Activated CD4-positive, alpha-beta T cell treated with anti-CD3 and anti-CD28 coated beads for 48 hours (primary cell): ENCODE results near the gene TMEM51.
"Not testable (repeated sequence)": the region's sequence is repeated elsewhere in the genome, so short reads cannot be mapped to it uniquely, and the experiment has no call there.

ENCODE experiments used
- DNase-seq: peaks from one replicate; pipeline ENCODE4 v3.0.0-alpha.2; 2020

TMEM51 gene

DNA sequence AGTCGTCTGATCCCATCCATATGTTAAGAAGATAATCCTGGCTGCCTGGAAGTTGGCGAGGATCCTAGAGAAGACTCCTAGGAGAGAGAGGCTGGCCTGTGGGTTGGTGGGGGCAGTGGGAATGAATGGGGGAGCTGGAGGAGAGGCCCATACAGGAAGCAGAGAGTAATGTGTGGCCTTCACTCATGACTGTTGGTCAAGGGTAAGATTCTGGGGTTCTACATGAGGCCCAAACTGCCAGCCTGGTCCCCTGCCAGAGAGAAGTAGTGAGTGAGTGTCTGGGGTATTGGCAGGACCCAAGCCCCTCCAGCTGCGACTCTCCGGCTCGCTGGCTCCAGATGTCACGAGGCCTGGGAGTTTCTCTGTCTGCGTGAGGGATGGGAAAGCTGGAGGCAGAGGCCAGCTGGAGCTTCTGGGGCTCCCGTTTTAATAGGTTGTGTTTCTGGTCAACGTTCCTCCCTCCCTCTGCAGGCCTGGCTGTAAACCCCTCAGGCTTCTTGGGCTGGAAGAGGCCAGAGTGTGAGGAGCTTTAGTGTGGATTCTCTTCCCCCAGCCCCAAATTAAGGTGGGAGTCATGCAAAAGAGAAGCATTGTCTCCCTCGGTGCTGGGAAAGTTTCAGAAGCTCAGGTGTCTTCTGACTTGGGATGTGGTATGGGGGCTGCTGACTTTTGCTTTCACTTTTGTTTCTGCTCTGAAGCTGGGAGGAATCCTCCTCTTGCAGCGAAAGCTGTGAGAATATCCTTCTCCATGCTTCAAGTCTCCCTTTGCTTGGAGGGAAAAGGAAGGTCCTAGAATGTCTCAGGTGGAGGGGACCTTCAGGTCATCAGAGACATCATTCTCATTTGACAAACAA lies 2.6 kb downstream of the TMEM51 start:
- no peak for DNase-seq

DNA sequence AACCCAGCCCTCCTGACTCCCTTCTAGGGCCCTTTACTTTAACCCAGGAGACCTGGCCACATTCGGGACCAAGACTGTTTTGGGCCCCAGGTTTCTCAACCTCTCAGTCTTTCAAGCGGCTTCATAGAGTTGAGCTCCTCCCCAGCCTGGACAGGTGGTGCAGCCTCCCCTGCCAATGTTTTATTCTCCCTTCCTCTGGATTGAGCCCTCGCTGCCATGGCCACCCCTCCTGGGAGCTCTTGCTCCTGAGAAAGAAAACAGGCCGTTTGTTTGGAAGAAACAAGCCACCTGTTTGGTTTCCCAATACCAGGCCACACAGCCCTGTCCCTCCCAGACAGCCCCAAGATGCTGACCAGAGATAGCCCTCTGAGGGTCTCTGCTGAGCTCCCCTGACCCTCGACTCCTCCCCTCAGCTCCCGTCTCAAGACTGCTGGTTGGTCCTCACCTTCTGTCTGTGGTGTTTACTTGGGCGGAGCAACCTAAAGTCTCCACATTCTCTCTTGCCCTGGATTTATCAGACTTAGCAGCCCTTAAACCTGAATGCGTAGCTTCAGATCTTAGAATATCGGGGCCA lies 3.3 kb downstream of the TMEM51 start:
- no peak for DNase-seq

DNA sequence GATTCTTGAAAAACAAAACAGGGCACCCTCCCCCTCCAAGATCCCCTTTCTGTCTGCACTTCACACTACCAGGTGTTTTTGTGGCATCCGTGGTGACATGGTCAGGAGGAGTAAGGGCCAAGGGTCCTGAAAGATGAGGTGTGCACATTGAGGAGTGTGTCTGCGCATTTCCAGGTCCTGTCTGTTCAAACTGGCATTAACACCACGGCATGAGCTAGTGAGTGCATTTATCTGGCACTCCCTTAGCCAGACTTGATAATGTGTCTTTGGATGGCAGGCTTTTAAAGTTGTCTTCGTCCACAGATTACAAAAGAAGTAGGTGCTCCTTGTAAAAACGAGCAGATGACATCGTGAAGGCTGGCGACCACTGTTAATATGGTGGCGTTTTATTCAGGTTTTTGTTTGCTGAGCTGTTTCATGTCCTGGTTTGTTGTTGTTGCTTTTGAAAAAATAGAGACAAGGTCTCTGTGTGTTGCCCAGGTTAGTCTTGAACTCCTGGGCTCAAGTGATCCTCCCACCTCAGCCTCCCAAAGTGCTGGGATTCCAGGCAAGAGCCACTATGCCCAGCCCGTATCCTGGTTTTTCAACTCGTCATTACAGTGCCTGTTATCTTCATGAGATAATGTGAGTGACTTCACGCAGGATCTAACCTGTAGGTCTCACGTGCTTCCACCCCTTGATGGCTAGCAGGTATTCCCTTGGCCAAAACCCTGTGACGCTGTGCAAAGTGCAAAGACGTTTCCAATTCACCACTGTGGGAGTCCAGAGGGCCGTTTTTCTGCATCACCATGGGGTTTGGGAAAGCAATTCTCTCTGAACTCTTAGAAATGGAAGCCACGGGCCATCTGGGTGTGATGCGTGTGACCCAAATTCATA lies 4.2 kb downstream of the TMEM51 start:
- no peak for DNase-seq

DNA sequence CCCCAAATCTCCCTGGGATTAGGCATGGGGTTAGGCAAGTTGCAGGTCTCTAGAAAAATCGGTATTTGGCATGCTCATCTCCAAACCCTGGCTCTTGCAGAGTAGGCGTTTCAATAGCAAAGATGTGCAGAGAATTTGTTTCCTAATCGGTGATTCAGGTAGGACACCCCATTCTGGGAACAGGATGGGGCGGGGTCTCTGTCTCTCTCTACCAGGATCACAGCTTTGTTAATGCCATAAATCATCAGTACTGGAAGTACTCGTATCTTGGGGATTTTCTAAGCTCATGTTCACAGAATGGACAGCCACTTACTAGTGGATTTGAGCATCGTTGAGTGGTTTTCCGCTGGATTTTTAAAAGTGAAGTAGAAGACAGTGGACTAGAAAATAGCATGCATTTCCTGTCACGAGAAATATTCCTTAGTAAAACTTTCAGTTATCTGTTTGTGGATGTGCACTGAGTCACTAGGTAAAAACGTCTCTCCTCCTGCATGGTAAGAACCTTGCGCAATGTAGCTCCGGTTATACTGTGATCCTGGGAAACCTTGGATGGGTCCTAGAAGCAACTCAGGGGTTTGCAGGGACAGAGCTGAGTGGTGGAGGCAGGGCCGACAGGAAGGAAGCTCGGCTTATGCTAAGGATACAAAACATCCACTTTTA lies 5.1 kb downstream of the TMEM51 start:
- no peak for DNase-seq

DNA sequence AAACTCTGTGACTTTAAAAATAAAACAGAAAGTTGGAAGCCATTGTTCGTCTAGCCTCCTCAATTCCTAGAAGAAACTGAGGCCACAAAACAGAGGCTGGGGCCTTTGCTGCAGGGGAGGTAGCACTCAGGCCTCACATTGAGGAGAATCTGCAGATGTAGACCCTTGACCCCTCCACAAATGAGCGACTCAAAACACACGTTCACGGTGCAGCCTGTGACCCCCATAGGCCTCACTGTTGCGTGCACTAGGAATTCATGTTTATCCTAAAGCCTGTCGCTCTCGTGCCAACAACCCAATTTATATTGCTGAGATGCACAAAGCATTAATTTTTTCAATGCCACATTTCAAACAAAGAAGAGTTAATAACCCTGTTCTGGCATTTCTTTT lies 5.6 kb downstream of the TMEM51 start:
- DNase-seq: no peak

DNA sequence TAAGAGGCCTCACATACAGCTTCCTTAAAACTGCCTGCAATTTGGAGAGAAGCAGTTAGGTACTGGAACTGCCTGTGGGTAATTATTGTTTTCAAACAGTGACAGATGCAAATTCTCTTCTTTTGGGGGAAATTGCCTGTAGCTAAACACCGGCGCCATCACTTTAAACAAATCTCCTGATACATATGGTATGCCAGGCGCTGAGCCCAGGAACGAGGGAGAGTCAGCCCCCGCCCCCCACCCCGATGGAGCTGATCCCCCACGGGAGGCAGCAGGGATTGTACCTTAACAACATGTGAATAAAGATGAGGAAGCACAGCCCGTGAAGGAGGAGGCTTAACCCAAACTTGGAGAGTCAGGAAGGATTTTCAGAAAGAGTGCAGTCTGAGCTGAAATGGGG lies 7.1 kb downstream of the TMEM51 start:
- no peak for DNase-seq

DNA sequence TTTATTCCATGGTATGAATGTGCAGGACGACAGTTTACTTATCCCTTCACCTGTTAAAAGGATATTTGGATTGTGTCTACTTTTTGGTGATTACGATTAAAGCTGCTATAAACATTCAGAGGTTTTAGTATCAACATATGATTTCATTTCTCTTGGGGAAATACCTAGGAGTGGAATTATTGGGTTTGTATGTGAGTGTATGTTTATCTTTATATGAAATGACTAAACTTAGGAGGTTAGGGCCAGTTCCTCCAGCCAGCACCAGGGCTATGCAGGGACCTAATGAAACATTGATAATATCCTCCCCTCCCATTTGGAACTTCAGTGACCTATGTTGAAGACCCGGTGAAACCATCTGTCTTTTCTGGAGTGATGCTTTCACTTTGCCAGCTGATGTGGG lies 13.8 kb downstream of the TMEM51 start:
- no peak for DNase-seq

DNA sequence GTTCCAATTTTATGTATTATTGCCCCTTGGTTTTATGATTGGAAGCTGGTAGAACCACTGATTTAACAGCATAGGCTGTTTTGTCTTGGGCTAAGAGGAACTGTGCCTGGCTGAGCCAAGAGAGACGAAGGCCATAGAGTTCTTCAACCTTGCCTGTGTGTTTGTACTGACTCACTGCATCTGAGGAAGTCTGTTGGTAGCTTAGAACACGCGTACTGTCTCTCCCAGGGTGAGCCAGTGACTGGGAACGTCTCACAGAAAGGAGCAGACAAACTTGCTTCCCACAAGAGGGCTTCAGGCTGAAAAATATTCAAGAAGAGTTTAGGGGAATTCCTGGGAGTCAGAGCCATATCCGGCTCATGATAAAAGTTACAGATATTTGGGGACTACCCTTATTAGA lies 14.9 kb downstream of the TMEM51 start:
- DNase-seq: no peak

DNA sequence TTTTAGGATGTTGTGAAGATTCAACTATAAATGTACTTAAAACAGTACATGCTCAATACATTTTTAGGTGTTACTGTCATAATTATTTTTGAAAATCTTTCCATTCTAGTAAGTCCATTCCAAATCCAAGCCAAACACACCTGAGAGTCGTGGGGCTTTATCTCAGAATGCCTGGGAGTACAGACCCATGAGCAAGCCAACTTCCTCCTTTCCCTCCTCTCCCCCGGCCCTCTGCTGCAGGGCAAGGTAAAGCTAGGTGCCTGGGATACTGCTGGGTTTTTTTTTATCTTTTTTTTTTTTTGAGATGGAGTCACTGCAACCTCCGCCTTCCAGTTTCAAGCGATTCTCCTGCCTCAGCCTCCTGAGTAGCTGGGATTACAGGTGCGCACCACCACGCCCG lies 16.5 kb downstream of the TMEM51 start:
- DNase-seq: no peak

DNA sequence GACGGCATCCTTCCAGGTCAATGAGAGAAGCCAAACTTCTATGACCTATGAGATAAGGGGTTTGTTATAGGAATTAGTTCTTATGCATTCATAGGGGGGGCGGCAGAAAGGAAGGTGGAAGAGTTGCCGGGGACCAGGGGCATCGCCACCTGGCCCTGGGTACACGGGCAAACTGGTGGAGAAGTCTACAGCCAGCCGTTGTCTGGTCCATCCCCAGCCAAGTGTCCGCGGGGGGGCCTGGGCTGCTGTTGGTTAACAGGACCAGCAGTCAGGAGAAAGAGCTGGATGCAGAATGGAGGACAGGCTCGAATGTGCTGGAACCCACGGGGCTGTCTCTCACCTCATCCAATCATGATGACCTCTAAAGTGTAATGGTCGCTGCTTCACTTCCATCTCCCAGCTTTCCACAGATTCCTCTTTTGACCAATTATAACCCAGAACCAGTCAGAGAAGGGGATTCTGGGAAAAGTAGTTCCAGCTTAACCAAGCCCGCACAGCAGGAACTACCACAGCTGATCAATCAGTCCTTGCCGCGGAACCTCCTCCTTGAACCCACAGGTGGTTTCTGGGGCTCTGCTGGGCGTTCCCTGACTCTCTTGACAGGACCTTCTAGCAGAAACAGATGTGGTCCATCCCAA lies 17.8 kb downstream of the TMEM51 start:
- no peak for DNase-seq

DNA sequence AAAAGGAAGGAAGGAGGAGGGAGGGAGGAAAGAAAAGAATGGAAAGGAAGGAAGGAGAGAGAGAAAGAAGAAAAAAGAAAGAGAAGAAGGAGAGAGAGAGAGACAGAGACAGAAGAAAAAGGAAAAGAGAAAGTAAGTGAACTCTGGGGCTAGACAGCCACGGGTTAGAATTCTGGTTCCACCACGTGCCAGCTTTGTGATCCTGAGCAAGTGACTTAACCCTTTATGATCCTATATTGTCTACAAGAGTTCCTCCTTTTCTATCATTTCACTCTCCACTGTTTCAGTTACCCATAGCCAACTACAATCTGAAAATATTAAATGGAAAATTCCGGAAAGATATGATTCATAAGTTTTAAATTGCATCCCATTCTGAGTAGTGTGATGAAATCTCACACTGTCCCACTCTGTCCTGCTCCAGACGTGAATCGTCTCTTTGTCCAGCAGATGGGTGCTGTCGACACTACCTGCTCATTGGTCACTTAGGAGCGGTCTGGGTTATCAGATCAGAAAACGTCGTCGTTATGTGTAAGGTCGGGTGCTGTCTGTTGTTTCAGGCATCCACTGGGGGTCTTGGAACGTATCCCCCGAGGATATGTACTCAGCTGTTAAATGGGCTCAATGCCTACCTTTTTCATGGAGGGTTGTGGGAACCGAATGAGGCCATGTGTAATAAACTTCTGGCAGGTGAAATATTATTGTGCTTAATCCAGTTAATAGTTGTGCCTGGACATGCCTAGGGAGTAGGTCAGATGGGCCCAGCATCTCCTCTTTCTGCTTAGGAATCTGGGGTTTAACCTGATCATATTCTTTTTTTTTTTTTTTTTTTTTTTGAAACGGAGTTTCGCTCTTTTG lies 19.1 kb downstream of the TMEM51 start:
- no peak for DNase-seq

DNA sequence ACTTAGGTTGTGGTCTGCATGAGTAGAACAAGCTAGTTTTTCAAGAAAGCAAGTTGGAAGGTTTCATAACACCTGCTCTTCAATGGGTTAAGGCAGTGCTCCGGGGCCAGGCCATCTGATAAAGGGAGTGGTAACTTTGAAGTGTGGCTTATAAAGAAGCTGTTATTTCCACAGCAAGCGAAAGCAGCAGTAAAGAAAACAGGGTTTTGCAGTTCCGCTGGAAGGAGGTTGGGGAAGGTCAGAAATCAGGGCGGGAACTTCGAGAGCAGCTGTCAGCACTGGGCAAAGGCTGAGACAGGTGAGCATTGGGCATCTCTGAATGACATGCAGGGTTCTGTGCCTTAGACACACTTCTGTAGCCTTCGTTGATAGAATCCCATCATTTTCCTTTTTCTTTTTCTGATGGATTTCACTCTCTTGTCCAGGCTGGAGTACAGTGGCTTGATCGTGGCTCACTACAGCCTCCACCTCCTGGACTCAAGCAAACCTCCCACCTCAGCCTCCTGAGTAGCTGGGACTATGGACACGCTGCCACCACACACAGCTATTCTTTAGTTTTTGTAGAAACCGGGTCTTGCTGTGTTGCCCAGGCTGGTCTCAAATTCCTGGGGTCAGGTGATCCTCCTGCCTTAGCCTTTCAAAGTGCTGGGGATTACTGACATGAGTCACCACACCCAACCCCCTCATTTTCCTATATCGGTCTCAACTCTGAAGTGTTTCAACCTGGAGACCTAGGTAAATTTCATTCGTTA lies 20.5 kb downstream of the TMEM51 start:
- no peak for DNase-seq

DNA sequence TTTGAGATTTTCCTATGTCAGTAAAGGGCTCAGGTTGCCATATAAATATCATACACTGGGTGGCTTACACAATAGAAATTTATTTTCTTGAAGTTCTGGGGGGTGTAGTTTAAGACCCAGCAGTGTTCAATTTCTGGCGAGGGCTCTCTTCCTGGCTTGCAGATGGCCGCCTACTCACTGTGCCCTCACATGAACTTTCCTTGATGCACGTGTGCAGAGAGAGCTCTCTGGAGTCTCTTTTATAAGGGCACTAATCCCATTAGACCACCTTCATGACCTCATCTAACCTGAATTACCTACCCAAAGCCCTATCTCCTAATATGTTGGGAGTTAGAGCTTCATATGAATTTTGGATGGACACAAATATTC lies 21.1 kb downstream of the TMEM51 start:
- no peak for DNase-seq

DNA sequence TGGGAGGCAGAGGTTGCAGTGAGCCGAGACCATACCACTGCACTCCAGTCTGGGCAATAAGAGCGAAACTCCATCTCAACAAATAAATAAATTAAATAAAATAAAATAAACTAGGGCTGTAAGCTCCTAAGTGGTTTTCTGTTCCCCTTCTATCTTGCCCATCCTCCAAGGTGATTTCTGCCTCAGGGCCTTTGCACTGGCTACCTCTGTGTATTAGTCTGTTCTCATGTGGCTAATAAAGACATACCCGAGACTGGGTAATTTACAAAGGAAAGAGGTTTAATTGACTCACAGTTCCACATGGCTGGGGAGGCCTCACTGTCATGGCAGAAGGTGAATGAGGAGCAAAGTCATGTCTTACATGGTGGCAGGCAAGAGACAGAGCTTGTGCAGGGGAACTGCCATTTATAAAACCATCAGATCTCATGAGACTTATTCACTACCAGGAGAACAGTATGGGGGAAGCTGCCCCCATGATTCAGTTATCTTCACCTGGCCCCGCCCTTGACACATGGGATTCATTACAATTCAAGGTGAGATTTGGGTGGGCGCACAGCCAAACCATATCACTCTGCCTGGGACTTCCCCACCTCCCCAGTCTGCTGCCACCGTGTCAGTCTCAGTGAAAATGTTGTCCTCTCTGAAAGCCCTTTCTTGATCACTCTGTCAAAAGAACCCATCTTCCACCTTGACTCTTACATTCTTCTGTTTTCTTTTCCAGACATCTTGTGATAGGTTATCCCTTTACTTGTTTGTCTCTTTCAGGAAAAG lies 22.0 kb downstream of the TMEM51 start:
- not testable (repeated sequence) for DNase-seq

DNA sequence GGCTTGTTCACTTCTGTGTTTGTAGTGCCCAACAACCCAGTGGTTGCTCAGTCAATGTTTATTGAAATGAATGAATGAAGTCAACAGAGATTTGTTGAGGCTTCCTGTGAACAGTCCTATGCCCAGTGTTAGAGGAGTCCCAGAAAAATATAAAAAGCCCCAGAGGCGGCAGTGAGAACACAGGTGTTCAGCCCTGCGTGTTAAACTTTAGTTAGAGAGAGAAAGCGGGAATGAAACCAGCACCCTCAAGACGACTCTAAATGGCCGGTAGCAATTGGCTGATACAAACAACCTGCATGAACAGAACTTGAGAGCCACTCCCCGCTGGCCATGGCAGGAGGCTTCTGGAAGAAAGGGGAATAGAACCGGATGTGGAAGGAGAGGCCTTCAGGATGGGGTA lies 22.6 kb downstream of the TMEM51 start:
- no peak for DNase-seq

DNA sequence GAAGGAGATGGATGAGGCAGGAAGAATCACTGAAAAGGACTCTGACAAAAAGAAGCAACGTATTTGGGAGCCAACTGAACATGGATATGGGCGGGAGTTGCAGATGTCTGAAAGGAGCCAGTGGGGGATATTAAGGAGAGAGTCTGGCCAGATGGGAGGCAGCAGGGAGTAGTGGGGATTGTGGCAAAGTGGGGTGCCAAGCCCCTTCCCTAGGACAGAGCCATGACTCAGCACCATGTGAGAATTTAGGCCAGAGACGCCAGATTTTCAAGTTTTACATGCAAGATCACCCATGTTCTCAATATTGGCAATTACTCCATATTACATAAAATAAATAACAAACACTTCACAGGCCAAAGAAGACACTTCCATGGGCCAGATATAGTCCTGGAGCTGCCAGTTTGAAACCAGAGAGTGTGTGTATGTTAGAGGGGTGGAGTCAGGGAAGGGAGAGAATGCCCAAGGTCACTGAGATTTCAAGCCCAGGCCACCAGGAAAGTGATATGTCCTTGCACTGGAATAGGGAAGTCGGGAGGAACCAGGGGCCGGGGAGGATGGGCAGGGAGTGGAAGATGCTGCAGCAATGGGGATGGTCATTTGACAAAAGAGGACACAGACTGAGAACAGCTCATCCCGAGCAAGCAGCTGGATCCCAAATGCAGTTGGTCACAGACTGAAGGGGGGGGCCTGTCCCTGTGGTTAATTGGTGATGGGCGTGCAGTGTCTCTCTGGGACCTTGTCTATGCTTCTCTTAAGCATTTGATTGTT lies 23.5 kb downstream of the TMEM51 start:
- no peak for DNase-seq

DNA sequence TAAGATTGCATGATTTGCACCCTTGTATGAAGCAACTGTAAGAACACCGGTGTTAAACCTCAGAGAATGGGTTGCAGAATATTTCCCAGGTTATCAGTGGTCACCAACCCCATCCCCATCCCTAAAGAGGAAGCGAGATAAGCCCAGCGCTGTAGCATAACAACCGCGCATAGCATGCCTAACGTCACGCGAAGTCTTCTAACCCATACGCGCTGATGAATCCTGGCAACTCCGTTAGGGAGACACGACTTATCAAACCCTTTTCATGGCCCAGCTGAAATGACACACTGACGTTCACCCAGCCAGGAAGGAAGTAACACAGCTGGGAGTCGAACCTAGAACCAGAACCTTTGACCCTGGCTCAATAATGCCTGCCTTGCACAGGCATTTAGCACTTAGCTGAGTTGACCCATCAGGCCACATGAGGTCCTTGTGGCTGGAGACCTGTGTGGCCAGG lies 24.2 kb downstream of the TMEM51 start:
- no peak for DNase-seq

DNA sequence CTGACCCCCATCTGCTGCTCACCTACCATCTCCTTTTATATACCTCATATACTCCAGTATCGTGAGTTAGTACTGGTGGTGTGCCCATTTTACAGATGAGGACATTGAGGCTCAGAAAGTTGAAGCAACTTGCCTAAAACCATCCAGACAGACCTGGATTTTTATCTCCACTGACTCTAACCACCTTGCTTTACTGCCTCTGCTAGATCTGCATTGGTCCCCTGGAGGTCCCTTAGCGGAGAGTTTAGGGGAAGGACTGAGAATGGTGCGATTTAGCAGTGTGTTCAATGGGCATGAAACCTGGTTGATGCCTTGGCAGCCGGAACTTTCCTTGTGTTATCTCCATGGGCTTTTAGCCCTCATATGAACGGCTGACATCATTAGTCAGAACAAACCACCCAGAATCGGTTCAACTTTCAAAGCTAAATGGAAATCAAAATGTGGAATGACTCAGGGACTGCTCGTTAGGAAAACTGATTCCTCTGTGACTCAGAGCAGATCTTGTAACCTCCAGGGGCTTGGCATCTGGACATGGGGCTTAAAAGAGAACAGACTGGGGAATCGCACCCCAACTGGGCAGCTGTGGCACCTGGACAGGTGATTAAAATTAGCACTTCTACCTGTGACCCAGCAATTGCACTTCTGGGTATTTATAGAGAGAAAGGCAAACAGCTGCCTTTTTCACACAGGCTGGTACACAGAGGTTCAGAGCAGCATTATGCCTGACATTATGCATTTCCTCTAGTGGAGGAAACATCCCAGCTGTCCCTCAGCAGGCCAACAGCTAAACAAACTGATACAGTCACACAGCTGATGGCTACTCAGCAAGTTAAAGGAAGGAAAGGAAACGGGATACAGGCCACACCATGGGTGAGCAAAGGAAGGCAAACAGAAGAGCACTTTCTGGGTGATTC lies 25.3 kb downstream of the TMEM51 start:
- no peak for DNase-seq
